ENCODE results near the gene FRAS1. TPM values are rescaled to one million over a fixed set of nuclear protein-coding genes. Genes with fewer than 3 reads are reported as not detected.

Gene FRAS1
- total RNA-seq, 1 experiment from 2014 or later, result 82.0 TPM

GRCh38 chr4:78414116-78414515, 357.0 kb downstream of the FRAS1 start:
- H3K4me3 Mint-ChIP-seq, result no peak overlapping the region
- H3K27me3 Mint-ChIP-seq (ENCODE audit: low read depth), result no peaks in the 10 kb centered on the region
- H3K4me1 Mint-ChIP-seq, result peaks cover 19% of the 10 kb centered on the region
- peaks cover 47% of the 10 kb centered on the region for H3K36me3 Mint-ChIP-seq
- ATAC-seq (no peak), DNase-seq (ENCODE audit: low spot score) (no peak)
- no peak for TF ChIP-seq USF2 (CRISPR knock-in tag; IDR thresholded peaks at IDR 0.05)
- TF ChIP-seq ZNF396 (CRISPR knock-in tag; IDR thresholded peaks at IDR 0.05; ENCODE audit: borderline replicate concordance), result no peak
- TF ChIP-seq GTF2I (CRISPR knock-in tag; conservative IDR thresholded peaks at IDR 0.05), result no peak
- no peak for TF ChIP-seq CTCF (IDR thresholded peaks at IDR 0.05)
- no peak for TF ChIP-seq NFYB (CRISPR knock-in tag; conservative IDR thresholded peaks at IDR 0.05; ENCODE audit: low read depth)
- TF ChIP-seq NR1H2 (CRISPR knock-in tag; IDR thresholded peaks at IDR 0.05), result no peak
- no peak for TF ChIP-seq FOXK1 (CRISPR knock-in tag; IDR thresholded peaks at IDR 0.05)
- ChIA-PET POLR2A (no interaction called here), CTCF (no interaction called here)
- H3K9me3 Mint-ChIP-seq, result no peaks in the 10 kb centered on the region
- H3K27ac Mint-ChIP-seq, result no peak overlapping the region

GRCh38 chr4:78417603-78418002, 360.5 kb downstream of the FRAS1 start:
- Mint-ChIP-seq H3K36me3 (peaks cover 68% of the 10 kb centered on the region), H3K4me1 (peaks cover 19% of the 10 kb centered on the region), H3K27me3 (ENCODE audit: low read depth) (no peaks in the 10 kb centered on the region), H3K27ac (peak overlapping the region; percentile 75), H3K4me3 (no peak overlapping the region), H3K9me3 (no peaks in the 10 kb centered on the region)
- ChIA-PET CTCF (interaction anchor here (0.6 to 1.2 kb wide), 6 partner anchors 9 to 423 kb away, joined by 3 to 5 read pairs (median 3); partner anchors contain the start of gene FRAS1), POLR2A (no interaction called here)
- peak; percentile 89 for ATAC-seq
- no peak for DNase-seq (ENCODE audit: low spot score)
- no peak for TF ChIP-seq MXD4 (CRISPR knock-in tag; IDR thresholded peaks at IDR 0.05; ENCODE audit: borderline replicate concordance)
- TF ChIP-seq NFE2L1 (CRISPR knock-in tag; IDR thresholded peaks at IDR 0.05), result no peak
- TF ChIP-seq HMGXB4 (CRISPR knock-in tag; IDR thresholded peaks at IDR 0.05), result no peak
- no peak for TF ChIP-seq ELF4 (CRISPR knock-in tag; IDR thresholded peaks at IDR 0.05; ENCODE audit: low read depth)
- no peak for TF ChIP-seq AFF4 (CRISPR knock-in tag; IDR thresholded peaks at IDR 0.05; ENCODE audit: borderline replicate concordance)
- no peak for TF ChIP-seq TP53 (CRISPR knock-in tag; IDR thresholded peaks at IDR 0.05)
- TF ChIP-seq PRRX2 (CRISPR knock-in tag; IDR thresholded peaks at IDR 0.05), result no peak

GRCh38 chr4:78418406-78418805, 361.3 kb downstream of the FRAS1 start:
- CTCF ChIA-PET, result interaction anchor here (0.7 to 1.2 kb wide), 3 partner anchors 196 to 424 kb away, joined by 3 to 5 read pairs (median 4); no protein-coding TSS in a partner anchor
- no peaks in the 10 kb centered on the region for H3K27me3 Mint-ChIP-seq (ENCODE audit: low read depth)
- H3K9me3 Mint-ChIP-seq, result no peaks in the 10 kb centered on the region
- DNase-seq (ENCODE audit: low spot score) (no peak), ATAC-seq (no peak)
- no peak overlapping the region for H3K4me3 Mint-ChIP-seq
- peaks cover 19% of the 10 kb centered on the region for H3K4me1 Mint-ChIP-seq
- H3K27ac Mint-ChIP-seq, result no peak overlapping the region
- peaks cover 63% of the 10 kb centered on the region for H3K36me3 Mint-ChIP-seq
- POLR2A ChIA-PET, result no interaction called here
- TF ChIP-seq NR2C2 (CRISPR knock-in tag; IDR thresholded peaks at IDR 0.05) (no peak), NR1H2 (CRISPR knock-in tag; IDR thresholded peaks at IDR 0.05) (no peak), GTF2I (CRISPR knock-in tag; conservative IDR thresholded peaks at IDR 0.05) (no peak), STAT6 (CRISPR knock-in tag; conservative IDR thresholded peaks at IDR 0.05; ENCODE audit: low read depth) (no peak), ZNF425 (CRISPR knock-in tag; conservative IDR thresholded peaks at IDR 0.05) (no peak), ETV6 (CRISPR knock-in tag; IDR thresholded peaks at IDR 0.05) (no peak), NR3C1 (CRISPR knock-in tag; conservative IDR thresholded peaks at IDR 0.05; ENCODE audit: low read depth) (no peak), MYBL2 (CRISPR knock-in tag; IDR thresholded peaks at IDR 0.05) (no peak)

All from WTC11 (cell line).